K562 (cell line): ENCODE measurements around the gene ANKRD36B. TPM values are rescaled to one million over a fixed set of nuclear protein-coding genes. Genes with fewer than 3 reads are reported as not detected.
"Not testable (repeated sequence)": the region's sequence is repeated elsewhere in the genome, so short reads cannot be mapped to it uniquely, and the experiment has no call there.

Experiments
- ATAC-seq: fragments of 200-7000 bp; cut with Tn5 transposase; 3 replicates; pipeline ENCODE4 v1.9.1; 2020; ENCODE audit warnings: moderate library complexity
- BruUV-seq: library from RNA; stranded (reverse); fragments of 400-500 nt; replicated peaks from 2 replicates; lab custom pipeline; 2021; lab: Mats Ljungman, UMichigan
- CTCF ChIA-PET: fragments of 300-600 bp; formaldehyde crosslinking; extraction: SDS; loops from one replicate; lab custom pipeline; 2021; ENCODE audit warnings: low intra/inter-chr PET ratio; lab: Yijun Ruan, JAX
- POLR2A ChIA-PET: fragments of 300-600, 350-650 bp; sonication (Branson Sonifier 250); formaldehyde crosslinking; extraction: SDS; loops from one replicate; lab custom pipeline; 2021; ENCODE audit warnings: antibody characterized with exemption, inconsistent platforms; lab: Yijun Ruan, JAX
- DNase-seq, 4 experiments: peaks; one replicate each; pipeline versions ENCODE4 v3.0.0 to v3.0.0-alpha.2; 2011 to 2018; ENCODE audit warnings: low spot score in 3 of 4, mixed read lengths in 3 of 4; ENCODE audit errors: extremely low read depth in 1 of 4
- FAIRE-seq: peaks from 2 replicates; lab custom pipeline; 2011; peaks lifted over from hg19 to GRCh38; lab: Jason Lieb, UNC
- H2AFZ ChIP-seq: 2 replicates; pipeline ENCODE4 v1.6.0; 2011; ENCODE audit warnings: low read depth, low read length, control low read depth, inconsistent platforms
- H3K27ac ChIP-seq: fragments of 200-600 bp; 3 replicates; pipeline ENCODE4 v1.8.0; 2011; ENCODE audit warnings: low read depth, mild to moderate bottlenecking, control low read depth, inconsistent platforms, low read length, moderate library complexity, mixed read lengths; ENCODE audit errors: extremely low read depth
- H3K27me3 ChIP-seq, 2 experiments: fragments of 300-600 bp in 1 of 2; 2 replicates in 1 of 2; 3 replicates in 1 of 2; pipeline versions ENCODE4 v1.6.0 to v1.8.0; 2011; ENCODE audit warnings: inconsistent platforms in 2 of 2, low read length in 2 of 2, mild to moderate bottlenecking in 1 of 2, mixed read lengths in 1 of 2, moderate library complexity in 1 of 2; ENCODE audit not compliant: control insufficient read depth in 2 of 2, insufficient read depth in 2 of 2
- H3K36me3 ChIP-seq: fragments of 300-600 bp; 3 replicates; pipeline ENCODE4 v1.8.0; 2011; ENCODE audit warnings: mild to moderate bottlenecking, low read length, inconsistent platforms; ENCODE audit not compliant: control insufficient read depth, insufficient read depth
- H3K4me1 ChIP-seq, 2 experiments: fragments of 200-600 bp in 1 of 2; replicated peaks in 1 of 2; 2 replicates in 1 of 2; 3 replicates in 1 of 2; pipeline versions ENCODE4 v1.5.1 to v1.8.0; 2011; ENCODE audit warnings: inconsistent platforms in 2 of 2, low read length in 2 of 2, mild to moderate bottlenecking in 1 of 2, mixed read lengths in 1 of 2, moderate library complexity in 1 of 2; ENCODE audit not compliant: control insufficient read depth in 2 of 2, insufficient read depth in 2 of 2
- H3K4me2 ChIP-seq: 2 replicates; pipeline ENCODE4 v1.6.1; 2011; ENCODE audit warnings: low read length, control low read depth, inconsistent platforms, mixed read lengths; ENCODE audit not compliant: insufficient read depth
- H3K4me3 ChIP-seq: fragments of 200-600 bp; sonication (generic), shearing (Covaris generic); 2 replicates; pipeline ENCODE4 v1.5.1; 2016; ENCODE audit warnings: control low read depth, inconsistent platforms
- H3K79me2 ChIP-seq: fragments of 200-600 bp; 3 replicates; pipeline ENCODE4 v1.8.0; 2011; ENCODE audit warnings: low read length, inconsistent platforms; ENCODE audit not compliant: control insufficient read depth, insufficient read depth
- H3K9ac ChIP-seq, 2 experiments: 2 replicates each; pipeline versions ENCODE4 v1.6.0 to v1.6.1; 2011; ENCODE audit warnings: low read depth in 2 of 2, low read length in 2 of 2, control low read depth in 1 of 2, inconsistent platforms in 1 of 2, mild to moderate bottlenecking in 1 of 2, mixed read lengths in 1 of 2; ENCODE audit not compliant: insufficient read depth in 1 of 2
- H3K9me1 ChIP-seq: one replicate; pipeline ENCODE4 v1.6.0; 2011; ENCODE audit warnings: inconsistent platforms, mild to moderate bottlenecking, low read length, moderate library complexity; ENCODE audit not compliant: control insufficient read depth, insufficient read depth
- H3K9me3 ChIP-seq: replicated peaks from 2 replicates; pipeline ENCODE4 v1.5.1; 2011; ENCODE audit warnings: low read depth, low read length, inconsistent platforms; ENCODE audit not compliant: control insufficient read depth, insufficient read depth
- H4K20me1 ChIP-seq: replicated peaks from 2 replicates; pipeline ENCODE4 v1.6.1; 2011; ENCODE audit warnings: low read length, inconsistent platforms, mixed read lengths; ENCODE audit not compliant: control insufficient read depth, insufficient read depth
- WGBS: fragments of 100-300 bp; shearing (Covaris generic); methylation state at CpG from one replicate; pipeline ENCODE4 v1.1.6; 2016; ENCODE audit warnings: low coverage, mixed read lengths; ENCODE audit not compliant: insufficient coverage; ENCODE audit errors: missing lambda C conversion rate; 5-methylcytosine and 5-hydroxymethylcytosine counted together
- in situ Hi-C: fragments of 300-500 bp; cut with MboI; formaldehyde crosslinking; loops from 4 replicates; pipeline ENCODE4 v1.15.0; 2018; ENCODE audit warnings: inconsistent platforms, mixed read lengths
- intact Hi-C: fragments of 100-400 bp; cut with micrococcal nuclease; formaldehyde crosslinking; loops from 2 replicates; pipeline ENCODE4 v1.14.2; 2022
- polyA plus RNA-seq, 8 experiments: library from polyadenylated mRNA; depleted of rRNA in 4 of 8; stranded (reverse) in 5 of 8; unstranded in 3 of 8; fragments of >200 nt; fragmentation: Nextera tagmentation in 2 of 8; fragmentation: Illumina TruSeq in 1 of 8; extraction: Ambion mirVana in 2 of 8; extraction: Trizol in 1 of 8; gene quantifications; 2 replicates each; pipeline versions ENCODE4 v1.2.1 to v1.2.3, GENCODE V29; 2011 to 2014; ENCODE audit warnings: inconsistent platforms in 1 of 8, missing spikeins in 1 of 8
- total RNA-seq, 7 experiments: library from RNA; depleted of rRNA in 6 of 7; stranded (reverse); fragments of >200 nt in 6 of 7; fragmentation: Illumina TruSeq in 2 of 7; extraction: Trizol in 2 of 7; gene quantifications; 2 replicates each; pipeline versions ENCODE4 v1.2.1 to v1.2.3, GENCODE V29; 2011 to 2021; ENCODE audit warnings: low replicate concordance in 1 of 7

ANKRD36B gene
- total and polyA plus RNA-seq, 9 of the 15 experiments (the other 6 are each of a cell fraction or from before 2014, with no cell fraction given), result 7.6 to 40.9 (median 13.3) TPM

GRCh38 chr2:97544911-97545310 is 44.8 kb downstream of the ANKRD36B start:
- H2AFZ ChIP-seq, intact Hi-C loops, H3K4me1 ChIP-seq, POLR2A ChIA-PET, CTCF ChIA-PET, H3K4me2 ChIP-seq, DNase-seq, H3K9me3 ChIP-seq, H3K27me3 ChIP-seq, H3K27ac ChIP-seq, H4K20me1 ChIP-seq, H3K4me3 ChIP-seq, H3K79me2 ChIP-seq, ATAC-seq, FAIRE-seq, H3K9ac ChIP-seq, H3K9me1 ChIP-seq, BruUV-seq: not testable (repeated sequence)
- H3K36me3 ChIP-seq, result peaks cover 31% of the 10 kb centered on the region; the same call in 1 of the 3 replicates
- in situ Hi-C loops, result loop anchor here (25.0 kb wide), 1 partner anchor 1658 kb away; no protein-coding TSS in a partner anchor

GRCh38 chr2:97525904-97526303 is 63.8 kb downstream of the ANKRD36B start:
- H3K9me3 ChIP-seq, H3K9me1 ChIP-seq, FAIRE-seq, BruUV-seq, H3K4me3 ChIP-seq, POLR2A ChIA-PET, H2AFZ ChIP-seq, H3K79me2 ChIP-seq, H3K27ac ChIP-seq, ATAC-seq, H3K4me2 ChIP-seq, DNase-seq, H3K27me3 ChIP-seq, H4K20me1 ChIP-seq, H3K36me3 ChIP-seq, H3K4me1 ChIP-seq, intact Hi-C loops, H3K9ac ChIP-seq, CTCF ChIA-PET: not testable (repeated sequence)
- in situ Hi-C loops, result loop anchor here (25.0 kb wide), 1 partner anchor 1639 kb away; no protein-coding TSS in a partner anchor
- 89% methylated on average over 2 of the region's 2 CpGs for WGBS

- H3K4me1 ChIP-seq, intact Hi-C loops, H3K27me3 ChIP-seq, H3K79me2 ChIP-seq, POLR2A ChIA-PET, FAIRE-seq, H3K27ac ChIP-seq, H3K9me3 ChIP-seq, CTCF ChIA-PET, BruUV-seq, H3K9ac ChIP-seq, ATAC-seq, DNase-seq, H4K20me1 ChIP-seq, H2AFZ ChIP-seq, H3K4me3 ChIP-seq, in situ Hi-C loops, H3K9me1 ChIP-seq, H3K4me2 ChIP-seq, H3K36me3 ChIP-seq: not testable (repeated sequence)
- WGBS, result 100% methylated on average over 1 of the region's 1 CpG
Measured at GRCh38 chr2:97523816-97524215, 65.9 kb downstream of the ANKRD36B start.

- in situ Hi-C loops, ATAC-seq, DNase-seq, H4K20me1 ChIP-seq, H2AFZ ChIP-seq, H3K27ac ChIP-seq, intact Hi-C loops, H3K9ac ChIP-seq, H3K4me1 ChIP-seq, H3K4me3 ChIP-seq, H3K9me1 ChIP-seq, H3K36me3 ChIP-seq, BruUV-seq, CTCF ChIA-PET, H3K9me3 ChIP-seq, POLR2A ChIA-PET, H3K4me2 ChIP-seq, H3K79me2 ChIP-seq, H3K27me3 ChIP-seq, FAIRE-seq: not testable (repeated sequence)
- WGBS, result no CpG with 5 or more reads among the region's 2 CpGs
Measured at GRCh38 chr2:97522916-97523555, 66.6 kb downstream of the ANKRD36B start.
